ENCODE measurements around the gene IFFO2.

IFFO2 gene

GRCh38 chr1:18915341-18915740 is 41.1 kb downstream of the IFFO2 start:
- Histone ChIP-seq H3K9ac (ENCODE audit: low read length) (no peak overlapping the region), H2AFZ (ENCODE audit: low read length) (no peak overlapping the region), H3K4me1 (ENCODE audit: insufficient read depth, low read length, severe bottlenecking) (no peaks in the 10 kb centered on the region), H3K27me3 (ENCODE audit: insufficient read depth, low read length) (no peaks in the 10 kb centered on the region; the same call in 1 of the 2 replicates), H3K9me2 (ENCODE audit: low read depth, low read length) (no peaks in the 10 kb centered on the region), H4K20me1 (ENCODE audit: insufficient read depth, low read length) (no peaks in the 10 kb centered on the region), H3K27ac (ENCODE audit: low read depth, low read length, poor library complexity, severe bottlenecking) (no peak overlapping the region), H3K36me3 (ENCODE audit: insufficient read depth, low read length) (no peaks in the 10 kb centered on the region), H3F3A (ENCODE audit: insufficient read depth, low read length) (no peaks in the 10 kb centered on the region), H3K4me2 (ENCODE audit: low read length) (no peak overlapping the region), H3K4me3 (ENCODE audit: low read depth, low read length, poor library complexity, severe bottlenecking) (no peak overlapping the region), H3K79me2 (ENCODE audit: insufficient read depth, low read length) (no peaks in the 10 kb centered on the region), H3K9me3 (ENCODE audit: low read length) (no peaks in the 10 kb centered on the region)
- no peak for TF ChIP-seq CTCF (IDR thresholded peaks at IDR 0.05; ENCODE audit: low read length)

GRCh38 chr1:18913065-18913835 is 43.2 kb downstream of the IFFO2 start:
- Histone ChIP-seq H3K27me3 (ENCODE audit: insufficient read depth, low read length) (no peaks in the 10 kb centered on the region; the same call in 1 of the 2 replicates), H3K9me2 (ENCODE audit: low read depth, low read length) (no peaks in the 10 kb centered on the region), H3K4me3 (ENCODE audit: low read depth, low read length, poor library complexity, severe bottlenecking) (no peak overlapping the region), H3K9ac (ENCODE audit: low read length) (no peak overlapping the region), H3K4me1 (ENCODE audit: insufficient read depth, low read length, severe bottlenecking) (no peaks in the 10 kb centered on the region), H3K36me3 (ENCODE audit: insufficient read depth, low read length) (no peaks in the 10 kb centered on the region), H4K20me1 (ENCODE audit: insufficient read depth, low read length) (no peaks in the 10 kb centered on the region), H2AFZ (ENCODE audit: low read length) (no peak overlapping the region), H3K27ac (ENCODE audit: low read depth, low read length, poor library complexity, severe bottlenecking) (no peak overlapping the region), H3K79me2 (ENCODE audit: insufficient read depth, low read length) (no peaks in the 10 kb centered on the region), H3K9me3 (ENCODE audit: low read length) (no peaks in the 10 kb centered on the region), H3F3A (ENCODE audit: insufficient read depth, low read length) (no peaks in the 10 kb centered on the region), H3K4me2 (ENCODE audit: low read length) (no peak overlapping the region)
- TF ChIP-seq EZH2 (IDR thresholded peaks at IDR 0.05; ENCODE audit: borderline replicate concordance, low read length) (no peak), CTCF (IDR thresholded peaks at IDR 0.05; ENCODE audit: low read length) (peak; percentile 98)

- no peaks in the 10 kb centered on the region for H3K9me3 ChIP-seq (ENCODE audit: low read length)
- H3K36me3 ChIP-seq (ENCODE audit: insufficient read depth, low read length) = no peaks in the 10 kb centered on the region
- no peak overlapping the region for H3K4me3 ChIP-seq (ENCODE audit: low read depth, low read length, poor library complexity, severe bottlenecking)
- H3K27me3 ChIP-seq (ENCODE audit: insufficient read depth, low read length) = no peaks in the 10 kb centered on the region; the same call in 1 of the 2 replicates
- H3K27ac ChIP-seq (ENCODE audit: low read depth, low read length, poor library complexity, severe bottlenecking) = no peak overlapping the region
- no peak overlapping the region for H3K9ac ChIP-seq (ENCODE audit: low read length)
- no peaks in the 10 kb centered on the region for H3K9me2 ChIP-seq (ENCODE audit: low read depth, low read length)
- no peak for TF ChIP-seq EZH2 (IDR thresholded peaks at IDR 0.05; ENCODE audit: borderline replicate concordance, low read length)
- no peak for TF ChIP-seq CTCF (IDR thresholded peaks at IDR 0.05; ENCODE audit: low read length)
- H2AFZ ChIP-seq (ENCODE audit: low read length) = no peak overlapping the region
- no peaks in the 10 kb centered on the region for H3F3A ChIP-seq (ENCODE audit: insufficient read depth, low read length)
- no peak overlapping the region for H3K4me2 ChIP-seq (ENCODE audit: low read length)
- H3K4me1 ChIP-seq (ENCODE audit: insufficient read depth, low read length, severe bottlenecking) = no peaks in the 10 kb centered on the region
- H4K20me1 ChIP-seq (ENCODE audit: insufficient read depth, low read length) = no peaks in the 10 kb centered on the region
- H3K79me2 ChIP-seq (ENCODE audit: insufficient read depth, low read length) = no peaks in the 10 kb centered on the region
These were observed 43.9 kb downstream of the IFFO2 start for GRCh38 chr1:18912550-18912949.

Measured in OCI-LY1 (cell line).